A673 (cell line): ENCODE results near the gene ATG101. TPM values are rescaled to one million over a fixed set of nuclear protein-coding genes. Genes with fewer than 3 reads are reported as not detected.

Source experiments
- BruUV-seq: library from RNA; stranded (reverse); fragments of 400-500 nt; replicated peaks from 2 replicates; lab custom pipeline; 2021; lab: Mats Ljungman, UMichigan
- CTCF ChIA-PET: fragments of 300-600 bp; sonication (Branson Sonifier 250); formaldehyde crosslinking; loops from one replicate; lab custom pipeline; 2022; ENCODE audit warnings: antibody characterized with exemption; lab: Charles Lee
- POLR2A ChIA-PET: fragments of 300-600 bp; sonication (Branson Sonifier 250); formaldehyde crosslinking; loops from one replicate; lab custom pipeline; 2022; ENCODE audit warnings: antibody characterized with exemption; ENCODE audit not compliant: low non-redundant PET; lab: Charles Lee
- DNase-seq: peaks from one replicate; pipeline ENCODE4 v3.0.0-alpha.2; 2015; ENCODE audit warnings: low spot score
- H3K27ac ChIP-seq: fragments of 200-600 bp; sonication (generic); 2 replicates; pipeline ENCODE4 v1.5.1; 2016; ENCODE audit warnings: mixed run types, low read depth, mild to moderate bottlenecking, mixed read lengths, antibody characterized with exemption, low read length; ENCODE audit not compliant: poor library complexity, severe bottlenecking
- H3K27me3 ChIP-seq: fragments of 200-600 bp; sonication (generic); replicated peaks from 2 replicates; pipeline ENCODE4 v1.6.1; 2017; ENCODE audit warnings: mixed run types, low read depth, mild to moderate bottlenecking, mixed read lengths, antibody characterized with exemption, low read length; ENCODE audit not compliant: insufficient read depth, poor library complexity
- H3K36me3 ChIP-seq: fragments of 200-600 bp; sonication (generic); 2 replicates; pipeline ENCODE4 v1.6.1; 2016; ENCODE audit warnings: mixed run types, mild to moderate bottlenecking, mixed read lengths, antibody characterized with exemption, low read length; ENCODE audit not compliant: insufficient read depth, poor library complexity, severe bottlenecking
- H3K4me1 ChIP-seq: fragments of 200-600 bp; sonication (generic); 2 replicates; pipeline ENCODE4 v1.6.1; 2017; ENCODE audit warnings: mixed run types, mild to moderate bottlenecking, mixed read lengths, antibody characterized with exemption, low read length; ENCODE audit not compliant: insufficient read depth, poor library complexity, severe bottlenecking
- H3K4me3 ChIP-seq: fragments of 200-600 bp; sonication (generic); 2 replicates; pipeline ENCODE4 v1.5.1; 2016; ENCODE audit warnings: low read depth, mixed run types, mild to moderate bottlenecking, mixed read lengths, low read length; ENCODE audit not compliant: poor library complexity, severe bottlenecking
- H3K9me3 ChIP-seq: fragments of 200-600 bp; sonication (generic); 2 replicates; pipeline ENCODE4 v1.6.1; 2016; ENCODE audit warnings: mixed run types, low read depth, mild to moderate bottlenecking, mixed read lengths, antibody characterized with exemption, low read length; ENCODE audit not compliant: poor library complexity, severe bottlenecking
- CTCF ChIP-seq: fragments of 300-800, 200-600 bp; sonication (generic); conservative IDR thresholded peaks from 2 replicates; pipeline ENCODE4 v1.5.1; 2017; ENCODE audit warnings: low read depth, mild to moderate bottlenecking, antibody characterized with exemption, low read length, moderate library complexity, mixed read lengths
- EZH2 ChIP-seq: fragments of 200-600 bp; sonication (generic); IDR thresholded peaks from 2 replicates; pipeline ENCODE4 v1.6.1; 2017; ENCODE audit warnings: borderline replicate concordance, low read depth, mild to moderate bottlenecking, mixed read lengths, antibody characterized with exemption, low read length; ENCODE audit not compliant: poor library complexity, severe bottlenecking
- intact Hi-C: fragments of 100-400 bp; cut with micrococcal nuclease; formaldehyde crosslinking; loops from one replicate; pipeline ENCODE4 v1.10.0; 2022; ENCODE audit not compliant: unreplicated experiment
- total RNA-seq: library from RNA; stranded (reverse); gene quantifications from 2 replicates; pipeline ENCODE4 v1.2.3, GENCODE V29; 2021

The ATG101 gene
- total RNA-seq, 1 experiment from 2014 or later = 52.0 TPM

GRCh38 chr12:52024845-52025230, 44.9 kb upstream of the ATG101 start:
- H3K27ac ChIP-seq = no peak overlapping the region
- H3K4me1 ChIP-seq = peaks cover 29% of the 10 kb centered on the region
- H3K9me3 ChIP-seq = no peaks in the 10 kb centered on the region
- BruUV-seq = no TSS peak
- ChIA-PET CTCF (interaction anchor here (0.7 to 2.1 kb wide), 25 partner anchors 10 to 493 kb away, joined by 3 to 46 read pairs (median 6); partner anchors contain the start of genes ATG101, KRT80, NR4A1 and SMIM41), POLR2A (no interaction called here)
- no peak for DNase-seq
- H3K36me3 ChIP-seq = no peaks in the 10 kb centered on the region
- H3K27me3 ChIP-seq = no peaks in the 10 kb centered on the region
- no peak overlapping the region for H3K4me3 ChIP-seq
- TF ChIP-seq CTCF (no peak), EZH2 (no peak)
- intact Hi-C loops = loop anchor here (1.0 to 2.0 kb wide), 4 partner anchors 45 to 130 kb away; no protein-coding TSS in a partner anchor

GRCh38 chr12:52026263-52026662, 43.5 kb upstream of the ATG101 start:
- Histone ChIP-seq H3K36me3 (no peaks in the 10 kb centered on the region), H3K4me3 (no peak overlapping the region), H3K27me3 (no peaks in the 10 kb centered on the region), H3K4me1 (peaks cover 28% of the 10 kb centered on the region), H3K27ac (peak overlapping the region; percentile 42), H3K9me3 (no peaks in the 10 kb centered on the region)
- TF ChIP-seq CTCF (no peak), EZH2 (no peak)
- ChIA-PET POLR2A (no interaction called here), CTCF (interaction anchor here (0.8 to 2.1 kb wide), 15 partner anchors 8 to 119 kb away, joined by 3 to 46 read pairs (median 8); partner anchors contain the start of genes ACVRL1, NR4A1, SMIM41 and TAMALIN)
- no TSS peak for BruUV-seq
- intact Hi-C loops = no loop called here
- no peak for DNase-seq

- Histone ChIP-seq H3K36me3 (no peaks in the 10 kb centered on the region), H3K27ac (peak overlapping the region; percentile 42), H3K27me3 (no peaks in the 10 kb centered on the region), H3K4me1 (peaks cover 32% of the 10 kb centered on the region), H3K4me3 (no peak overlapping the region), H3K9me3 (no peaks in the 10 kb centered on the region)
- DNase-seq = no peak
- ChIA-PET CTCF (no interaction called here), POLR2A (no interaction called here)
- intact Hi-C loops = no loop called here
- no peak for TF ChIP-seq CTCF
- TF ChIP-seq EZH2 = no peak
- no TSS peak for BruUV-seq
These were observed 42.5 kb upstream of the ATG101 start for GRCh38 chr12:52027085-52027843.
